GM10266 (cell line): ENCODE measurements around the gene RAB6B.

Experiments used
- DNase-seq: peaks from one replicate; pipeline ENCODE4 v3.0.0; 2012; ENCODE audit errors: extremely low spot score
- TF ChIP-seq, protein P1 (sequence below): IDR thresholded peaks from 2 replicates; pipeline ENCODE4 v1.5.1; 2012; ENCODE audit warnings: mild to moderate bottlenecking, low read depth; ENCODE audit not compliant: control insufficient read depth, insufficient read depth; ENCODE audit errors: missing control alignments

Gene RAB6B

DNA sequence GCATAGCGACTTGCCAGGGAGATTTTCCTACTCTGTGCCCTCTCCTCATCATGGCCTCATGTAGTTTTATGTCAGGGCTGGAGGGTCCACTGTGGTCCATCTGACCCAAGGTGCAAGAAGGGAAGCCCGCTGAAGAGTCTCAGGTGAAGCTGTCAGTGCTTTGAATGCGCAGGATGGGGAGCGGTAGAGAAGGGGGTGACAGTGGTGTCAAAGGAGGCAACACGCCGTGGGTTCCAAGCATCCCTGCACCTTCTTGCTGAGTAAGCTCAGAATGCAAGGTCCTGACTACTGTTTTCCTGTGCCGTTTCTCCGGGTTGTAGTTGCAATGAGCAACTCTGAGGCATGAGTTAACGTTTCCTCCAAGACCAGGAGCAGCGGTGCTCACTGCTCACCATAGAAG, 44.9 kb upstream of the RAB6B start:
- TF ChIP-seq, protein P1, sequence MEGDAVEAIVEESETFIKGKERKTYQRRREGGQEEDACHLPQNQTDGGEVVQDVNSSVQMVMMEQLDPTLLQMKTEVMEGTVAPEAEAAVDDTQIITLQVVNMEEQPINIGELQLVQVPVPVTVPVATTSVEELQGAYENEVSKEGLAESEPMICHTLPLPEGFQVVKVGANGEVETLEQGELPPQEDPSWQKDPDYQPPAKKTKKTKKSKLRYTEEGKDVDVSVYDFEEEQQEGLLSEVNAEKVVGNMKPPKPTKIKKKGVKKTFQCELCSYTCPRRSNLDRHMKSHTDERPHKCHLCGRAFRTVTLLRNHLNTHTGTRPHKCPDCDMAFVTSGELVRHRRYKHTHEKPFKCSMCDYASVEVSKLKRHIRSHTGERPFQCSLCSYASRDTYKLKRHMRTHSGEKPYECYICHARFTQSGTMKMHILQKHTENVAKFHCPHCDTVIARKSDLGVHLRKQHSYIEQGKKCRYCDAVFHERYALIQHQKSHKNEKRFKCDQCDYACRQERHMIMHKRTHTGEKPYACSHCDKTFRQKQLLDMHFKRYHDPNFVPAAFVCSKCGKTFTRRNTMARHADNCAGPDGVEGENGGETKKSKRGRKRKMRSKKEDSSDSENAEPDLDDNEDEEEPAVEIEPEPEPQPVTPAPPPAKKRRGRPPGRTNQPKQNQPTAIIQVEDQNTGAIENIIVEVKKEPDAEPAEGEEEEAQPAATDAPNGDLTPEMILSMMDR: no peak
- DNase-seq: no peak

DNA sequence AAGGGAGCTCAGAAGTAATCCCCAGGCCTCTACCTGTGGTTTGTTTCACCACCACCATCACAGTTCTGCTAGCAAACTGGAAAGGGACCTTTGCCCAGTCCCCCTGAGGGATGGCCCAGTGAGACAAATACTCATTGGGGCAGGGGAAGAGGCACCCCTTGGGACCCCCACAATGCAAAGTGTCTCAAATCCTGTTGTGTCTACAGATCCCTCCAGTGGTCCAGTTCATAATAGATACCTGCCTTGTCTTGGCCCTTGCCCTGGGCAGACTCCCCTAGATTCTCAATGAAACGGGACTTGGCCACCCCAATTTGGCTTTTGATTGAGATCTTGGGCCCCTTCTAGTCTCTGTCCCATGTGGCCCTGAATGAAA, 43.8 kb upstream of the RAB6B start:
- no peak for DNase-seq
- TF ChIP-seq, protein P1: no peak

GRCh38 chr3:133938770-133939462, 43.2 kb upstream of the RAB6B start:
- no peak for DNase-seq
- TF ChIP-seq, protein P1: no peak

DNA sequence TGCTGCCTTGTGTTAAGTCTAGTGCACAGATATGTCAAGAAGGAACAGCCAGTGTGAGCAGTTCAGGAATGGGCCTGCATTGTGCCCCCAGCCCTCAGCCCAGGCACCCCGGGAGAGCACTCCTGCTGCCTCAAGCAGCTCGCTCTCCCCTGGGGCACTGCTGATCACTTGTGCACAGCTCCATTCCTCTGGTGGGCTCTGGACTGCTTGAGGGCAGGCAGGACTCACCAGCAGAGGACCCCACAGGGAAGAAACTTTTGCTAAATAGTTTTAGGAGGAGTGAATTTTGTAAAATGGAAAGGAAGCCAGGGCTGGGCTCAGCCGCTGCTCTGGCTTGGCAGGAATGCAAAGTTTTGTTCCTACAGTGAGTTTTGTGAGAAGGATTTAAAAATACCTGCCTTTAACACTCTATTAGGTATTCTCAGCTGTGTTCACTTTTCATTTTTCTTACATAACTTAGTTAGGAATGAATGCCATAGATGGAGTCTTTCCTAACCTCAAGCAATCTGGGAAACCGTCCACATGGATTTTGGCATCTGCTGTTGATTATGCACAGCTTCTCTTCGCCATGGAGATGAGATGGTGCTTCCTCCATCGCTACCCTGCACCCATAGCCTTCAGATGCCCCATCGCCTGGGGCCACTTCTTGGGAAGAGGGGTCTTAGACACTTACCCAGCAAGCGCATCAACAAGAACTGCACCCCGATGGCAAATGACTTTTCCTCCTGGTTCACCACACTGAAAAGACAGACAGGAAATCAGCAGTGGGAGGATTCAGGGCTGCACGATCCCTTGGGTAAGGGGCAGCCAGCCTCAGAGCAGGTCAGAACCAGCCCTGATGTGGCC, 42.3 kb upstream of the RAB6B start:
- no peak for DNase-seq
- TF ChIP-seq, protein P1: no peak

DNA sequence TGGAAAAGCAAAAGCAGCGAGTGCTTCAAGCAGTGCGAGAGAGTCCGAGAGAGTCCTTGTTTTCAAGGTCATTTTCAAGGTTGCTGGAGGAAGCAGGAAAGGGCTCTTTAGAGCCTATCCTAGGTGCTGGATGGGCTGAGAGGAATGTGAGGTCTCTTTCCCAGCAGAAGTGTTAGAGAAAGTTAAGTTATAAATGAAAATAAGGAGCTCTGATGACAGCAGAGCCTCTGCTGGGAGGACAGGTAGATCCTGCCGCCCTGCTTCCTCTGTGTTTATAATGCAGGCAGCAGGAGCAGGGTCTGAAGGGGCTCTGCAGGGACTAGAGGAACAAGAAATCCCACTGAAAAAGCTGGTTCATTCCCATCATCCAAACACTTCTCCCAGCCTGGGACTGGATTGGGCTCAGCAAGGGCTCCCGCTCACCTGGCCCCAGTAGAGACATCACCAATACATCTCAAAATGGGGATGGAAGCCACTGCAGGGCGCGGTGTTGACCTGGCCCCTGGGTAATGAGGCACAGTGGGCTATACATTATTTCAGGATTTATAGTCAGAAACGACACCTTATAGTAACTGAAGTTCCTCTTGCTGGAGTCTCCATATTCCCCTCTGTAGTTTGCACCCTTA, 41.5 kb upstream of the RAB6B start:
- no peak for DNase-seq
- TF ChIP-seq, protein P1: no peak

DNA sequence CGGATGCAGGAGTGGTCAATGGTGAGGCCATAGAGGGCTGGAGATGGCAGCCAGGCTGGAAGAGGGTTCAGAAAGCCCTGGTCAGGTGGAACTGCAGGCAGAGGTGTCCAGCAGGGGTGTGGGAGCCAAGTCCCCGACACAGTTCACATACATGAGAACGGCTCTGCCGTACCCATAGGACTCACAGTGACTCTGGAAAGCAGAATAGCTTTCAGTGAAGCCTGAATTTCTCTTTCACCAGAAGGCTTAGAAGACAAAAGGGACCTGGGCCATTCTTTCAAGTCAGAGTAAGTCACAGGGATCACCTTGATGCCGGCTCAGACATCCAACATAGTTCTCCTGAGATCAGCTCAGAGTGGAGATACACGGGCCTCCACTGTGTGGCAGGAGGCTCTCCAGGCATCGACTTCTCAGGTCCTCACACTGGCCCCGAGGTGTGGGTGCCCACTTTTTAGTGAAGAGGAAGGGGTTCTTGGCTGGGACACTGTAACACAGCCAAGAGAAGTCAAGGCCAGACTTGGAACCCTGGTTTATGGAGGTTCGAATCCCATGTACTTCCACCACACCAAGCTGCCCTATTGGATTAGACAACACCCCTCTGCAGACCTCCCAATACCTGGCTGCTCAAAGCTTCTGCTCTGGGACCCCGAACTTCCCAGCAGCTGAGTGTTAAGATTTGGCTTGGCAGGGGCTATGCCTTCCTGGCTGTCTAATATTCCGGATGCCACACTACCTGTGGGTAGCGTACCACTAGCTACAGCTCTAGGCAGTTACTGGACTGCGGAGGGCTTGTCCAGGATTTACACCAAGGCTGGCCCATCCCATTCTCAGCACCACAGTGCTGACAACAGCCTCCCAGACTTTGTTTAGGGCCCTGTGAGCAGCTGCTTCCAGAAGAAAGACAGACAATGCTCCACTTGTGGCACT, 40.4 kb upstream of the RAB6B start:
- no peak for DNase-seq
- TF ChIP-seq, protein P1: no peak
